Activated CD4-positive, alpha-beta T cell treated with anti-CD3 and anti-CD28 coated beads, Interleukin-10, Interleukin-2, amounts not matched to agents 100 ng/mL and 50 ng/mL, durations not matched to agents 16 hours and 8 hours (primary cell): ENCODE measurements around the gene CPT1B.

Source experiments
- DNase-seq: peaks from one replicate; pipeline ENCODE4 v3.0.0-alpha.2; 2020

The CPT1B gene

GRCh38 chr22:50584106-50585096 is 6.2 kb upstream of the CPT1B start:
- DNase-seq: no peak

- no peak for DNase-seq
Measured at GRCh38 chr22:50583294-50583861, 5.2 kb upstream of the CPT1B start.

DNA sequence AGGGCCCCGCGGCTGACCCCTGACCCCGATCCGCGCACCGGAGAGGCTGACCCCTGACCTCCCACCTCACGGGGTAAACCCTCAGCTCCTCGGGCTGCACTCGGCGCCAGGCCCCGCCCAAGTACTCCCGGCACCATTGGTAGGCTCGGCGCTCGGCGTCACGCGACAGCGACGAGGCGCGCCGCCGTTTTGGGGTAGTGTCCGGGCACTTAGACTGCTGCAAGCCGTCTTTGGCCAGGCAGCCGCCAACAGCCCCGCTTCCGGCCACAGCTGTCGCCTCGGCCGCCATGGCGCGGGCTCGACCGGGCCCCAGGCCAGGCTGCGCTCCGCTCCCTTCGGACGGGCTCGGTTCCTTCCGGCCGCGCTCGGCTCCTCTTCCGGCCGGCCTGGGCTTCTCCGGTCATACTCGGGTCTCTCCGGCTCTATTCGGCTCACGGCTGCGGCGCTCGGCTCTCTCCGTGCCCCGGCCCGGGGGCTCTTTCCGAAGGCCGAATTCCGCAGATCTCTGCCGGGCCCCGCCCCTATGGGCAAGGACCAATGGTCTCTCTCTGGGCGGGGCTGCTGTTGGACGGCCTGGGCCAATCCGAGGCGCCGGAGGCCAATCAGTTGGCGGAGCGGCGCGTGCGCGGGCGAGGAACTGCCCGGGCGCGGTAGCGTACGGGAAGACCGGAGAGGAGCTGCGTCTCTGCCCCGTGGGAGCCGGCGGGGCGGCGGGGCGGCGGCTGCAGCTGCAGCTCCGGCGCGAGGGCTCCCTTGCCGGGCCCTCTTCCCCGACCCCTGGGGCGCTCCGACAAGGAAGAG is 4.5 kb upstream of the CPT1B start, which contains the start of gene CHKB:
TSS of gene CHKB (minus strand) at position 357 of the 801 bp plus-strand sequence. CDS start at position 289, 68 bp downstream.
- peak; percentile 100 for DNase-seq

GRCh38 chr22:50581950-50582492 is 3.8 kb upstream of the CPT1B start:
- peak; percentile 50 for DNase-seq

- DNase-seq: peak; percentile 24
Measured at GRCh38 chr22:50581031-50581949, 3.1 kb upstream of the CPT1B start.

DNA sequence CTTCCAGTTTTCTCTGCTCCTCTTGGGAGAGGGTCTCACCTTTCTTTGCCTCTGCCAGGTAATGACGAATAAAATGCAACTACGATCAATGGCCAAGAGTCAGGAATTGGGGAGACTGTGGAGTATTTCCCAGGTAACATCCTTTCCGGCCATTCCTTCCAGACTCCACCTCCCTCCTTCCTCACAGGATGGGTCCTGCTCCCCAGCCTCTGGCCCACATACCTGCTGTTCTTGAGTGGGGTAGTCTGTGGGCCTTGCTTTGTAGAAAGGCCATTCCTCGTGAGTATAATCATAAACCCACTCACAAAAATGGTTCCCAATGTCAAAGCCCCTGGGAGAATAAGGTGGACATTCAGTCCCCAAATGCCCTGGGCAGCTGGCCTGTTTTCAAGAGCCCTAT is 1.5 kb upstream of the CPT1B start:
- DNase-seq: no peak

GRCh38 chr22:50578776-50579310 is 616 bp upstream of the CPT1B start:
- DNase-seq: no peak

DNA sequence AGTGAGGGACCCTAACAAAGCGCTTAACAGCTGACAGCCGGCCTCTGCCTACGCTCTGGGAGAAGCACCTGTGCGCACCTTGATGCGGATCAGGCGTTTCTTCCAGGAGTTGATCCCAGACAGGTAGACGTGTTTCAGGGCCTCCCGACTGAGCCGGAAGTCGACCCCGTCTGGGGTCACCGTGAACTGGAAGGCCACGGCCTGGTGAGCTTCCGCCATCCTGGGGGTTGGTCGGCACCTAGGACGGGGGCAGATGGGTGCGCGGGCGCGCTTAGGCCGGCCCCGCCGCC is 585 bp downstream of the CPT1B start:
- DNase-seq: no peak

- no peak for DNase-seq
Measured at GRCh38 chr22:50576806-50577696, 1.2 kb downstream of the CPT1B start.

DNA sequence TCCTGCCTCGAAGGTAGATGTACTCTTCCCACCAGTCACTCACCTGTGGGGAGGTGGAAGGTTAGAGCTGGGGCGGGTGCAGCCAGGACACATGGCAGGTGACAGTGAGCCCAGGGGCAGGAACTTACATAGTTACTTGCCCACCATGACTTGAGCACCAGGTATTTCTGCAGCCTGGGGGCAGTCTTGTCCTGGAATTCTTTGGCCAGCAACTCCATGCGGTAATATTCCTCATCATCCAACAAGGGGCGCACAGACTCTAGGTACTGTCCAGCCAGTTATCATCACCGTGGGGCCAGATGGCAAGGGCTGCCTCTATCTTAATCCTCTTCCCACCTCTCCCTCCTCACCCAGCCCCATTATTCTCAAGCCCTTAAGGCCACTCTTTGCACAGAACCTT is 2.2 kb downstream of the CPT1B start:
- DNase-seq: no peak

DNA sequence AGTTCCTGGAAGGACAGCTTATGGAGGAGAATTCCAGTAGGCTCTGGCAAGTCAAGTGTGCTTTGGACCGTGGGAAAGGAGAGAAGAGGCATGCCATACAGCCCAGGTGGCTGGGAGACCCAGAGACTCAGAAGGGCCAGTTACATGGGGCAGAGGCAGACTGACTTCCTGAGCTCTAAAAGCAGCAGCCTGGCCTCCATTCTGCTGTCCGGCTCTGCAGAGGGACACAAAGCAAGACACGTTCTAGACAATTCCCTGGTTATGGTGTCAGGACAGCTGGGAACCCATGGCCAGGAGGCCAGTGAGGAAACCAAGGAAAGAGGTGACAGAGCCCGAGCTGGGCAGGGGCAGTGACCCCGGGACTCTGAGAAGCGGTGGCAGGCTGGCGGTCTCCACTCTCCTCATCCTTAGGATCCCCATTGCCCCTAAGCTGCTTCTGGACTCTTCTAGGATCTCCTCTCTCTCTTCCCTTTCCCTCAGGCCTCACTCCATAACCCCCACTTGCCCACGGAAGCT is 2.7 kb downstream of the CPT1B start:
- DNase-seq: no peak

DNA sequence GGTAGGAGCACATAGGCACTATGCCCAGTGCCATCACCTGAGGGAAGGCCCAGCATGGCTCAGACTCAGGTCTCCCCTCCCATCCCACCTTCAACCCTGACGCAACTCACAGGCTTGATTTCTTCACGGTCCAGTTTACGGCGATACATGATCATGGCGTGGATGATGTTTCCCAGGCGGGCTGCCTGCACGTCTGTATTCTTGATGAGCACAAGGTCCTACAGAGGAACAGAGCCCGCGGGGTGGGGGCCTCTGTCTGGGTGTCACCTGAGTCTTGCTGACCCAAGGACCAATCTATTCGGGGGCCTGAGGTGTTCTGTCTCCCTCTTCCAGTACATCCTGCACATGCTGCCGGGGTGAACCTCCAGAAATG is 3.9 kb downstream of the CPT1B start:
- no peak for DNase-seq

- no peak for DNase-seq
Measured at GRCh38 chr22:50573491-50574382, 4.5 kb downstream of the CPT1B start.

GRCh38 chr22:50572965-50573364 is 5.3 kb downstream of the CPT1B start:
- DNase-seq: no peak

GRCh38 chr22:50571264-50572175 is 6.7 kb downstream of the CPT1B start:
- no peak for DNase-seq

DNA sequence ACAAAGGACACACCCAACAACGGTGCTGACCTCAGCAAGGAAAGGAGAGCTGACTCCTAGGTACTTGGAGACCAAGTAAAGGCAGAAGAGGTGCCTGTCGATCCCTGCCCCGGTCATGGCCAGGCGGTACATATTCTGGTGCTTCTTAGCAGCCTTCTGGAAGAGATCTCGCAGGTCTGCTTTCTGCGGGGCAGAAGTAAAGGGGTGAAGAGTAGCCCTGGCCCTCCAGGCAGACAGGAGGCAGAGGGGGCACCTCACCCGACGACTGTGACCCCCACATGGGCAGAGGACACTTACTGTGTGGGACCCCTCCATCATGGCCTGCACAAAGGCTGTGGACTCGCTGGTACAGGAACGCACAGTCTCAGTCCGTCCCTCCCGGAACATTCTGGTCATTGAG is 7.4 kb downstream of the CPT1B start:
- DNase-seq: no peak

DNA sequence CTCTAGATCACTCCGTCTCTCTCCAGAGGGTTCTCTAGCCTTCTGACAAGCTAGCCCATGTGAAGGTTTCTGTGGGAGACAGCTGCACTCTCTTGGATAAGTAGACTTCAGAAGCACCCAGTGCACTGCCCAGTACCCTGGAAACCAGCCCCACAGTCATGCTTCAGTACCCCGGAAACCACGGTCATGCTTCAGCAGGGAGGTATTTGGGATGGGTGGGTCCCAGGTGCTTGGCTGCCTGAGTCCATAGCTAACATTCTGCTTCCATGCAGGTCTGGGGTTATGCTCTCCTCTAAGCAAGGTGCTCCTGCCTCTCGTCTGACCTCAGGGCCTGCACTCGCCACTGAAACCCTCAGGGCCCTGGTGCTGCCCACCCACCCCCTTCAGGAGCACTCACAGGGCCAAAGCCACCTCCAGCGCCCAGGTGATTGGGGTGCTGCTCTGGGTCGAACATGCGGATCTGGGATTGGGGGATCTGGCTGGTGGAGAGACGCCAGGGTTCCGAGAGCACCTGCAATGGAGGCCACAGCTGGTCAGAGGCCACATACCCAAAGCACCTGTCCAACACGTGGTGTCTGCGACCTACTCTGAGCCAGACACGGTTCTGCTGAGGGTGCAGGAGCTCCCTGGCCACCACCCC is 8.2 kb downstream of the CPT1B start:
- no peak for DNase-seq

GRCh38 chr22:50569041-50569459 is 9.2 kb downstream of the CPT1B start:
- no peak for DNase-seq
